Left hindlimb (tissue), 1 donor: ENCODE data around the gene IVL.

Experiments
- DNase-seq: peaks from one replicate; pipeline ENCODE4 v3.0.0-alpha.2; 2018

IVL gene

GRCh38 chr1:152899027-152899426, 9.3 kb upstream of the IVL start:
- DNase-seq, result no peak

GRCh38 chr1:152899883-152900282, 8.5 kb upstream of the IVL start:
- no peak for DNase-seq

DNA sequence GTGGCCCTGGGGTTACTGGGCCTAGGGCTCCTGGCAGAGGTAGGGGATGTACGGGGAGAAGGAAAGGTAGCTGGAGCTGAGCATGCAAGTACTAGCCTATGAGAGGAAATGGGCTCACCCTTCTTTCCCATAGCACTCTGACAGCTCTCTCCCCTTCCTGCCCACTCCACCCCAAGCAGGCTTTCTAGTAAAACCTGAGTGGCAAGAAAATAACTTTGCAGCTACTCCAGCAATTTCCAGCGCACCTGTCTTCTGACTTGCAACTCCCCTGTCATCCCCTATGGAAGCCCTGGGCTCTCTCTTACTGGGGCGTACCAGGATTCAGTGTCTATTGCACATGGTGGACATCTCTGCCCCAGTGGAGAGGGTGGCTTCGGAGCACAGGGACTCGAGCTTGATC, 6.7 kb upstream of the IVL start:
- no peak for DNase-seq

DNA sequence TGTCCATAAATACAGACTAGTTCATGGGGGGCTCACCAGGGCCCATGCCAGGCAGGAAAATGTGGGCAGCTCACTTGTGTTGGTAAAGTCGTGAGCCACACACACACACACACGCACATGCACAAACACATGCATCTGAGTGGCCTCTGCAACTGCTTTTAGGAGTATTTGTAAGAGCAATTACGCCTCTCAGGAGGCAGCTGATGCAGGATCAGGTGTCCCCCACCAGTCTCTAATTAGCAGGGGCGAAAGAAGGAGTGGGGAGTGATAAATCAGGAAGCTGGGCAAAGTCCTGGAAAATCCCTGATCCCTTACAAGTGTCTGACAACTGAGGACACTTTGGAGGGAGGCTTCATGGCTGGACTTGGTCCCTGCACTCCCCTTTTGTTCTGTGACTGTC, 5.7 kb upstream of the IVL start:
- no peak for DNase-seq

GRCh38 chr1:152904688-152905440, 3.5 kb upstream of the IVL start:
- DNase-seq, result no peak

DNA sequence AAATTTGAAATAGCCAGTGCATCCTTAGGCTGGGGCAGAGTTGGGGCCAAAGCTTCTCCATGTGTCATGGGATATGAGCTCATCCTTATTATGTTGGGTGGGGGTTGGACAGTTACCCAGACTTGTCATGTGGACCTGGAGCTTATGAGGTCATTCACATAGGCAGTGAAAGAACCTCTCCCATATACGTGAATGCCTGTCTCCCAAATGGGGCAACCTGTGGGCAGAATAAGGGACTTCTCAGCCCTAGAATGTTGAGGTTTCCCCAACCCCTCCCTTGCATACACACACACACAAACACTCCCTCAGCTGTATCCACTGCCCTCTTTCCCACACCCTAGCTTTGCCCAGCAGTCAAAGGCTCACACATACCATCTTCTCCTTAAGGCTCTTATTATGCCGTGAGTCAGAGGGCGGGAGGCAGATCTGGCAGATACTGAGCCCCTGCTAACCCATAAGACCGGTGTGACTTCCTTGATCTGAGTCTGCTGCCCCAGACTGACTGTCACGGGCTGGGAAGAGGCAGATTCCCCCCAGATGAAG, 2.3 kb upstream of the IVL start:
- no peak for DNase-seq

GRCh38 chr1:152909206-152909605, 860 bp downstream of the IVL start:
- DNase-seq, result no peak

DNA sequence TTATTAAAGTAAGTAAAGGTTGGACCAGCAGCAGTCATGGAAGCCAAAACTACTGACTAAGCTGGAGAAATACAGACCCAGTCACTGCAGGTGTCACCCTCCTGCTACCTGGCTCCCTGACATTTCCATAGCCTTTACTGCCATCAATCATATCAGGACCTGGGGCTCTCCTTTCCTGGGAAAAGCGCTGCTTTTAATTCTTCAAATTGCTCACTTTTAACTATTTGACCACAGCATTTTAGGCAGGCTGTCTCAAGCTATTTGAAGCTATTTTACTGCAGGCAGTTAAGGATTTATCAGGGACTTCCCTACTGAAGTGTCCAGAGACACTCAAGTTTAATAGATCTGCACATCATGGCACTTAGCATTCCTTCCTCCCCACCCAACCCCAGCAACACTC, 4.1 kb downstream of the IVL start:
- no peak for DNase-seq

DNA sequence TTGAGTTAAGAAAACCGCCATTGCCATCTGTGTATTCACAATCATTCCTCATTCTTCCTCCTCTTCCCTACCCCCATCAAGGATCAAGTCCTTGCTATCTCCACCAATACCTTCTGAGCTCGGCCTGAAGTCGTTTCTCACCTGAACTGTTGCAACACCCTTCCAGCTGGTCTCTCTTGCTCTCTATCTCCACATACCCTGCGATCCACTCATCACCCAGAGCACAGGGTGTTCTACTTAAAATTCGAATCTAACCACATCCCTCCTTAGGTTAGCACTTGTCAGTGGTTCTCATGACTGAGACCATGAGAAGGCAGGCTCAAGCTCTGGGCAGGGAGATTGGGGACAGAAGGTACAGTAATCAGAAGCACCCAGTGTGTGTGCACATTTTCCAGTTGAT, 4.6 kb downstream of the IVL start:
- no peak for DNase-seq

DNA sequence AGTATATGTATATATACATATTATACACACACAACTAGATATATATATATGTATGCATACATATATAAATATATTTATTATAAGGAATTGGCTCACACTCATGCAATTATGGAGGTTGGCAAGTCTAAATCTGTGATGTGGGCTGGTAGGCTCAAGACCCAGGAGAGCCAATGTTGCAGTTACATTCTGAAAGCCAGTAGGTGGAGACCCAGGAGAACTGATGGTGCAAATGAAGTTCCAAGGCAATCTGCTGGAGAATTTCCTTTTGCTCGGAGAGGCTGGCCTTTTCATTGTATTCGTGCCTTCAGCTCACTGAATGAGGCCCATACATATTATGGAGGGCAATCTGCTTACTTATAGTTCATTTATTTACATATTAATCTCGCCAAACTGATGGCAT, 9.4 kb downstream of the IVL start:
- DNase-seq, result no peak

- no peak for DNase-seq
These were observed 10.7 kb downstream of the IVL start for GRCh38 chr1:152919071-152919470.

DNA sequence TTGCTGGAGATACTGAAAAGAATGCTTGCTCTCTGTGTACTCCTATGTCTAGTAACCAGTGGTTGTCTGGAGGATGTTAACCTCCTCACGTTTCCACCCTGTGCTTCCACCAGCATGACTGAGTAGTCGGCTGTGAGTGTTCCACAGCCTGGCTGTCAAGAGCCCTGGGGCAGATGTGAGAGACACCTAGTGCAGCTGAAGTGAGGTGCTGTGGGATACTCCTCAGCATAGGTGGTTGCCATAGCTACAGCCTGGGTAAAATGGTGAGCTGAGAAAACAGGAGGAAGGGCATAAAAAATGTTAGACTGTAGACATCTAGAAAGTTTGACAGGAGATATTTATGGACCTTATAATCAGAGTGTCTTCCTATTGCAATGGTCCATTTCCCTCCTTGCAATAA, 15.8 kb downstream of the IVL start:
- DNase-seq, result no peak

DNA sequence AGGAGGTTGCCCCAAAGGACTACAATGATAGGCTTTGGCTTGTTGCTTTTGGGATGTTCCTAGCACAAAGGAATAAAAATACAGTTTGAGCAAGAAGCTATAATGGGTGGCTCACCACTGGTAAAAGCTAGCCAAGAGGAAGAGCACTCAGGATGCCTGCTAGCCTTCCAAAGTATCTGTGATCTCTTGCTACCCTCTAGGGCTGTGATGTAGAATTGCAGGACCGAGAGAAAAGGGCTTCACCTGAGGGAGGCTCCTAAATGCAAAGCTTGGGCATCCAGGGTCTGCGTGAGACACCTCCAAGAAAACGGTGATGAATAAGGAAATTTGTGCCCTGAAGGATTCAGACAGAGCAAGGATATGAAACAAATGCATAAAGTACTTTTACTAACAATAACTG, 17.7 kb downstream of the IVL start:
- DNase-seq, result no peak

DNA sequence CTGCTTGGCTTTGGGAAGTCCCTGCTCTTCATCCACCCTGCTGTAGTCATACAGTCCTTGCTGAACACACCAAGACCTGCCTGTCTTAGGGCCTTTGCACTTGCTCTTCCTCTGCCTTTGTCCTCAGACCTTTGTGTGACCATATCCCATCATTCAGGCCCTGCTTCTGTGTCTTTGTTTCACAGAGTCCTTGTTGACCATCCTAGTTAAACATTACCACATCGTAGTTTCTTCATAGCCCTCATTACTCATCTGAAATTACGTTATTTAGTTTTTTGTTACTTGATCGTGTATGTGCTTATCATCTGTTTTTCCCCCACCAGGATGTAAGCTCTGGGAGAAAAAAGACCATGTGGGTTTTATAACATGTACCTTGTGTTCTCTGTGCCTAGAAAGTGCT, 20.3 kb downstream of the IVL start:
- no peak for DNase-seq

DNA sequence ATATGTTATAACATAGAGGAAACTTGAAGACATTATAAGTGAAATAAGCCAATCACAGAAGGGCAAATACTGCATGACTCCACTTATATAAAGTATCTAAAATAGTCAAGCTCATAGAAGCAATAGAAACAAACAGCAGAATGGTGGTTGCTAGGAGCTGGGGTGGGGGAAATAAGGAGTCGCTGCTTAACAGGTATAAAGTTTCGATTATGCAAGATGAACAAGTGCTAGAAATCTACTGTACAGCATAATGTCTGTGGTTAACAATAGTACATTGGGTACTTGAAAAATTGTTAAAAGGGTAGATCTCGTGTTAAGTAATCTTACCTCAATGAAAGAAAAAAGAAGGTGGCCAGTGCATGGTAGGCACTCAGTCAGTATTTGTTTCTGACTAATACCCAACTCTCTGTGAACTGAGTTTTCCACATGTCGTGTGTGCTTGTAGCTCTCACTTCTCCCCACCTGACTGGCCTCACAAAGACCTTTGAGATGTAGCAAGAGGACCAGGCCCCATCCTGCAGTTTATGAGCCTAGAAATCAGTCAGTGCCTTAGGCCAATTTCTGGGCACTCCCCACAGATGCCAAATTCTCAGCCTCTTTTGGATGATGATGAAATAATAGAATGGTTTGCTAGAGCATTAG, 23.9 kb downstream of the IVL start:
- DNase-seq, result no peak

GRCh38 chr1:152933196-152933595, 24.9 kb downstream of the IVL start:
- DNase-seq, result no peak

DNA sequence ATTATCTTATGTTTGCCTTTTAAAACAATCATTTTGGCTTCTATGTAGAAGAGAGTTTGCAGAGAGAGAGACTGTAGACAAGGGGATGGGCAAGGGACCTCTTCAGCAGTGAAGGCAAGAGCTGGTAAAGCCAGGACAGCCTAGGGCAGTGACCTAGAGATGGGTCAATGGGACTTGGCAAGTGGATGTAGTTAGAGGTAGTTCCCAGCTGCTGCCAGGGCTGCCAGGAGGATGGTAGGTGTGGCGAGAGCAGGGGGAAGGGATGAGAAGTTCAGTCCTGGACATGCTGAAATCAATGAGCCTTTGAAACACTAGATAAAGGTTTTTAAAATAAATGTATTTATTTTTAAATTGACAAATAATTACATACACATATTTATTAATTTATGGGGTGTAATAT, 32.3 kb downstream of the IVL start:
- DNase-seq, result no peak

GRCh38 chr1:152941037-152941711, 32.8 kb downstream of the IVL start:
- no peak for DNase-seq

DNA sequence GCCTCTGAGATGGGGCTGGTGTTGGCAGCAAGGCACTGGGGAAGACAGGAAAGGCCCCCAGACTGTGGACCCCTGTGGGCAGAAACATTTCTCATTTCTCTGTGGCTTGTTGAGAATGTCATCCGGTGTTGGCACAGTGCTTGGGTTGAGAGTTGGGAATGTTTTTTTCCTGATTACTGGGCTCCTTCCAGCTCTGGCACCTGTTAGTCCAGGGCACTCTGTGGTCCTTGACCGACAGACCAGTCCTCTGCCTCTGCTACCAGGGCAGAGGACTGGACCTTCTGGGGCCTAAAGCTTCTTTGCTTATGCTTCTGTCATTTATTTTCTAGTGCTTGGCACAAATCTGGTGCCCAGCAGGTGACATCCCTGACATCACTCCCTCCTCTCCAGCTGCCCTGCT, 33.8 kb downstream of the IVL start:
- no peak for DNase-seq

DNA sequence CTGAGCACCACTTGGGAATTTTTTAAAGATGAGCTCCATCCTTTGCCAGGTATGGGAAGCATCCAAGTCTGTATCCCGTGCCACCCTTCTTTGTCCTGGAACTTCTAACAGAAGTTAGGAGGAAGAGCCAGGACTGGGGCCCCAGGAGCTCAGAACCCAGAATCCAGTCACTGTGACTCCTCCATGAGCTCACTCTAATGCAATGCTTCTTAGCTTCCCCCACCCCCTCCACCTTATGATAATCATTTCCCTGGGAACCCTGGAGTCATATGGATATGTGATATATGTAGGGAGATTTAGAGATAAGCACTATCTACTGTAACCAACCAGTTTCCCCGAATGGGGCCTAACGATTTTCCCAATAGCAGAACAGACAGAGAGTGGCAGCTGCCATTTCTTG, 37.9 kb downstream of the IVL start:
- no peak for DNase-seq

GRCh38 chr1:152946651-152947256, 38.4 kb downstream of the IVL start, which contains the start of gene SPRR5:
TSS of gene SPRR5 (plus strand) at chr1:152947206. CDS start at chr1:152948555, 1,349 bp downstream.
- DNase-seq, result no peak

DNA sequence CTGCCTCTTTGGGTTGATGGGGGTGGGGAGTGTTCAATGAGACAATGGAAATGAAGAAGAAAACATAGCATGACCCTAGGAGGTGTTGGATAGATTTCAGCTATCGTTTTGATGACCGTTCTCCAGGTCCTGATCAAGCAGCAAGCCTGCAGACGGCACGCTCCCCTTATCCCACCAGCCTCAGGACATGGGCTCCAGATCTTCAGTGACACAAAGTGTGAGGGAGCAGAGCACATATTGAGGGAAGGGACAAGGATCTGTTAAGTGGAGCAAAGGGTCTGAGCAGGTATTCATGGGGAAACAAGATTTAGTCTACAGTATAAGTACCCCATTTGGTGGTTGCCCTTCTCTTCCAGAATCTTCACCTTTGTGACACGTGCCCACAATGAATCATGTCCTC, 43.4 kb downstream of the IVL start:
- DNase-seq, result no peak

DNA sequence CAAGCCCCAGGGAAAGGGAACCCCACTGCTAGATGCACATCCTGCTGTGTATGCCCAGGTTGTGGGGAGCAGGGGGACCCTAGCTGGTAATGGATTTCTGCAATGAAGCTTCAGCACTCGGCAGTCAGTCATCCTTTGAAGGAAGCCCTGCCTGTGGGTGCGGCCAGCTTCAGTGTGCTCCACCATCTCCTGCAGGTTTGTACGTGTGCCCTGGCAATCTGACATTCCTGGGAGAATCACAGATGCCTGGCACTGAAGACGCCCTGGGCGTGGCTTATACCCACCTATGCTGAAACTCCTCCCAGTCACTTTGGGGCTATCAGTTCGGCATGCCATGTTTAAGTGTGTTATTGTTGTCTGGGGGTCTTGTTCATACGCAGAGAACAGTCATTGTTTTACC, 45.4 kb downstream of the IVL start:
- no peak for DNase-seq

- no peak for DNase-seq
These were observed 46.1 kb downstream of the IVL start for GRCh38 chr1:152954436-152954835.
